Posterior vena cava (tissue), 2 donors: ENCODE data around the gene ANKRD33. TPM values are rescaled to one million over a fixed set of nuclear protein-coding genes. Genes with fewer than 3 reads are reported as not detected.

Source experiments
- DNase-seq: peaks from one replicate; pipeline ENCODE4 v3.0.0-alpha.2; 2020; ENCODE audit warnings: low spot score
- intact Hi-C, 2 donors: fragments of 100-400 bp; cut with DNase I; formaldehyde crosslinking; loops; one replicate each; pipeline versions ENCODE4 v1.14.1 to v1.14.2; 2022 to 2023
- total RNA-seq, 2 donors: library from RNA; stranded (reverse); fragmentation: NEBNext Ultra II Directional; extraction: Animal tissue kit (Norgen Biotek cat#: 25700); gene quantifications; one replicate each; pipeline ENCODE4 v1.2.1, GENCODE V29; 2021
- donor health status: DM: yes; HTN: yes; CAD: no.
- donor health status: DM: yes; HTN: yes; CAD: no.

The ANKRD33 gene
- total RNA-seq, 2 donors from 2014 or later = not detected

GRCh38 chr12:51893786-51894185, 5.9 kb downstream of the ANKRD33 start:
- no peak for DNase-seq
- intact Hi-C loops = loop anchor here in 1 of 2 donors (1.0 kb wide), 1 partner anchor 96 kb away; no protein-coding TSS in a partner anchor

GRCh38 chr12:51895378-51896135, 7.7 kb downstream of the ANKRD33 start:
- intact Hi-C loops = no loop called here
- peak; percentile 67 for DNase-seq

- peak; percentile 52 for DNase-seq
- intact Hi-C loops = no loop called here
These were observed 8.3 kb downstream of the ANKRD33 start for GRCh38 chr12:51896236-51896635.

GRCh38 chr12:51897181-51897580, 9.3 kb downstream of the ANKRD33 start:
- intact Hi-C loops = no loop called here
- DNase-seq = peak; percentile 83

- DNase-seq = no peak
- intact Hi-C loops = no loop called here
These were observed 10.6 kb downstream of the ANKRD33 start for GRCh38 chr12:51898506-51898905.

- intact Hi-C loops = no loop called here
- DNase-seq = peak; percentile 43
These were observed 11.0 kb downstream of the ANKRD33 start for GRCh38 chr12:51898937-51899336.

- DNase-seq = peak; percentile 62
- intact Hi-C loops = no loop called here
These were observed 12.5 kb downstream of the ANKRD33 start for GRCh38 chr12:51900323-51900889.

GRCh38 chr12:51901121-51901817, 13.4 kb downstream of the ANKRD33 start:
- intact Hi-C loops = no loop called here
- DNase-seq = no peak

GRCh38 chr12:51901881-51902280, 14.0 kb downstream of the ANKRD33 start:
- intact Hi-C loops = no loop called here
- DNase-seq = peak; percentile 40

- peak; percentile 65 for DNase-seq
- intact Hi-C loops = no loop called here
These were observed 17.1 kb downstream of the ANKRD33 start for GRCh38 chr12:51904951-51905470.

- intact Hi-C loops = no loop called here
- DNase-seq = peak; percentile 92
These were observed 17.8 kb downstream of the ANKRD33 start for GRCh38 chr12:51905471-51906429.

- intact Hi-C loops = no loop called here
- peak; percentile 81 for DNase-seq
These were observed 18.7 kb downstream of the ANKRD33 start for GRCh38 chr12:51906430-51907082.

GRCh38 chr12:51907083-51907855, 19.4 kb downstream of the ANKRD33 start, which contains the start of gene ACVRL1:
Gene ACVRL1, plus strand, starts transcription at chr12:51907504. Its CDS starts 4,971 bp downstream, at chr12:51912475.
- intact Hi-C loops = no loop called here
- DNase-seq = peak; percentile 83

- intact Hi-C loops = no loop called here
- peak; percentile 72 for DNase-seq
These were observed 20.0 kb downstream of the ANKRD33 start for GRCh38 chr12:51907856-51908425.

GRCh38 chr12:51908876-51909592, 21.1 kb downstream of the ANKRD33 start:
- DNase-seq = no peak
- intact Hi-C loops = no loop called here

GRCh38 chr12:51910168-51910567, 22.3 kb downstream of the ANKRD33 start:
- no peak for DNase-seq
- intact Hi-C loops = loop anchor here in 1 of 2 donors (10.0 kb wide), 1 partner anchor 75 kb away; no protein-coding TSS in a partner anchor

GRCh38 chr12:51910691-51911090, 22.8 kb downstream of the ANKRD33 start:
- intact Hi-C loops = loop anchor here in 1 of 2 donors (10.0 kb wide), 1 partner anchor 74 kb away; no protein-coding TSS in a partner anchor
- DNase-seq = no peak
